BE2C (cell line): ENCODE results near the gene S100P.

Experiments used
- DNase-seq: peaks from one replicate; pipeline ENCODE4 v3.0.0-alpha.2; 2020
- H3K27me3 ChIP-seq: fragments of 250-450 bp; sonication (Bioruptor Pico); 2 replicates; pipeline ENCODE4 v1.5.1; 2020; ENCODE audit warnings: mild to moderate bottlenecking
- H3K36me3 ChIP-seq: fragments of 250-450 bp; sonication (Bioruptor Pico); 2 replicates; pipeline ENCODE4 v1.5.1; 2020; ENCODE audit warnings: mild to moderate bottlenecking
- H3K4me1 ChIP-seq: fragments of 250-450 bp; sonication (Bioruptor Pico); 2 replicates; pipeline ENCODE4 v1.5.1; 2020
- H3K4me3 ChIP-seq: 2 replicates; pipeline ENCODE4 v1.5.1; 2011; ENCODE audit warnings: low read depth, low read length
- H3K9me3 ChIP-seq: fragments of 250-450 bp; sonication (Bioruptor Pico); 2 replicates; pipeline ENCODE4 v1.5.1; 2020
- CTCF ChIP-seq: IDR thresholded peaks from 2 replicates; pipeline ENCODE4 v1.5.1; 2012; ENCODE audit warnings: mild to moderate bottlenecking, low read depth, low read length

Gene S100P

DNA sequence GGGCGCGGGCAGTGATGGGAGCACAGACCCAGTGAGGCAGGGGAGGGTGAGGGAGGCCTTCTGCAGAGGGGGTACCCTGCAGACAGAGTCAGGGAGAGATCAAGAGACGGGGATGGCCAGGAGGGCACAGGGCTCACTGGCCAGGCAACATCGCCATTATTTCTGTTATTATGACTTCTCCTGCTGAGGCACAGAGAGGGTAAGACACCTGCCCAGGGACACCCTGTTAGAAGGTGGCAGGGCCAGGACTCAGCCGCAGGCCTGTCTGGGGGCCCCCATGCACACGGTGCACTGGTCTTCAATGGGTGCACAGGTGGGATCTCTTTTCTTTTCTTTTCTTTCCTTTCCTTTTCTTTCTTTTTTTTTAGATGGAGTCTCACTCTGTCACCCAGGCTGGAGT is 38.1 kb downstream of the S100P start:
- Histone ChIP-seq H3K9me3 (no peaks in the 10 kb centered on the region), H3K27me3 (no peaks in the 10 kb centered on the region), H3K4me3 (no peak overlapping the region), H3K4me1 (no peaks in the 10 kb centered on the region), H3K36me3 (no peaks in the 10 kb centered on the region)
- DNase-seq, result no peak
- no peak for TF ChIP-seq CTCF

DNA sequence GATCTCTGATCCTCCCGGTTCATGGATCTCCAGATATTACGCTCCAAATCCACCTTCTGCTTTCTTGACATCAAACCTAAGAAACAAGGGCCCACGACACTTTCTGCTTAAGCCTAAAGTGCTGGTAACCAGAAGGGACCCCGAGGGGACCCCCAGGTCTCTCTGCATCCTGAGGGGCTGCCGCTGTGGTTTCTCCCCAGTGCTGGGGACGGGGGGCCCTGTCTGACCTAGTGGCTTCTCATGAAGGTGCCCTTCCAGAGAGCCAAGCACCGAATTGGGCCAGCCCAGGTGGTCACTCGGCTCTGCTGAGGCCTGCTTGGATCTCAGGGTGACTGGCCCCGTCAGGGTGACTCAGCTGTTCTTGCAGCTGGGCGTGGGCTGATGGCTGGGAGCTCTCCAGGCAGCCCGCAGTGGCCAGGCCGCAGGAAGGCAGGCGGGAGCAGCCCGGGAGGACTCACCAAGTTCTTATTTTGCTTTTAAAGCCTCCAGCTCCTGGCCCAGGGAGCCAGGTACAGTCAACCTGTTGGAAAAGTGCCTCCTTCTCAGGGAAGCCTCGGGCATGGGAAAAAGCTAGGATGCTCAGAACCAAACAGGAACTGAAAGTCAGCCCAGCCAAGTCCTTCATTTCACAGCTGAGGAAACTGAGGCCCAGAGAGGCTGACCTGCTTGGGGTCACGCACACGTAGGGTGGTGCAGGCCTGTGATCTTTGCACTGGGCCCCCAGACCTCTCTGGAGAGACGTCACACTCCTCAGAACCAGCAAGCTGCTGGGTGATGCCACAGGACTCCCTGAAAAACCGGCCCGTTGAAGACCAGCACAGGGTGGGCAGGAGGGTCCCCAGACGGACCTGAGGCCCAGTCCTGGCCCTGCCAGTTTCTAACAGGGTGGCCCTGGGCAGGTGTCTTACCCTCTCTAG is 39.0 kb downstream of the S100P start:
- no peak for DNase-seq
- H3K4me3 ChIP-seq, result no peak overlapping the region

GRCh38 chr4:6733358-6734164 is 39.9 kb downstream of the S100P start:
- no peak for DNase-seq
- Histone ChIP-seq H3K4me1 (no peaks in the 10 kb centered on the region), H3K36me3 (no peaks in the 10 kb centered on the region), H3K27me3 (no peaks in the 10 kb centered on the region; the same call in 1 of the 2 replicates), H3K9me3 (no peaks in the 10 kb centered on the region), H3K4me3 (no peak overlapping the region)
- no peak for TF ChIP-seq CTCF

More for the DNA sequence above, 39.0 kb downstream of the S100P start:
- Histone ChIP-seq H3K9me3 (no peaks in the 10 kb centered on the region), H3K4me1 (no peaks in the 10 kb centered on the region), H3K27me3 (no peaks in the 10 kb centered on the region), H3K36me3 (no peaks in the 10 kb centered on the region)
- no peak for TF ChIP-seq CTCF

- no peaks in the 10 kb centered on the region for H3K9me3 ChIP-seq
- no peaks in the 10 kb centered on the region for H3K4me1 ChIP-seq
- H3K27me3 ChIP-seq, result no peaks in the 10 kb centered on the region; the same call in 1 of the 2 replicates
- H3K36me3 ChIP-seq, result no peaks in the 10 kb centered on the region
- no peak for TF ChIP-seq CTCF
- DNase-seq, result no peak
- no peak overlapping the region for H3K4me3 ChIP-seq
Measured at GRCh38 chr4:6734165-6734786, 40.6 kb downstream of the S100P start.

DNA sequence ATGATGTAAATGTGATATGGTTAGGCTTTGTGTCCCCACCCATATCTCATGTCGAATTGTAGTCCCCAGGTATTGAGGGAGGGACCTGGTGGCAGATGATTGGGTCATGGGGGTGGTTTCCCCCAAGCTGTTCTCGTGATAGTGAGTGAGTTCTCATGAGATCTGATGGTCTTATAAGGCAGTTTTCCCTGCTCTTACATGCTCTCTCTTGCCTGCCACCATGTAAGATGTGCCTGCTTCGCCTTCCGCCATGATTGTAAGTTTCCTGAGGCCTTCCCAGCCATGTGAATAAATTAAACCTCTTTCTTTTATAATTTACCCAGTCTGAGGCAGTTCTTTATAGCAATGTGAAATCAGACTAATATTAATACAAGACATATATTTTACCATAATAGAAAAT is 46.2 kb downstream of the S100P start:
- Histone ChIP-seq H3K4me1 (no peaks in the 10 kb centered on the region), H3K9me3 (no peaks in the 10 kb centered on the region), H3K27me3 (no peaks in the 10 kb centered on the region; the same call in 1 of the 2 replicates), H3K36me3 (no peaks in the 10 kb centered on the region), H3K4me3 (no peak overlapping the region)
- TF ChIP-seq CTCF, result no peak
- DNase-seq, result no peak
